ENCODE results near the gene STIL. TPM values are rescaled to one million over a fixed set of nuclear protein-coding genes. Genes with fewer than 3 reads are reported as not detected.

The STIL gene
- total RNA-seq, 1 donor from 2014 or later = 8.4 TPM

Other genes starting within 250 kb of the STIL start
- not detected in 2 replicates for gene CYP4Z1, start 246.9 kb downstream of the STIL start, total RNA-seq
- gene CYP4A22, start 176.7 kb downstream of the STIL start, total RNA-seq = not detected in 2 replicates
- 0.20 TPM in 1 of 2 replicates, not detected in the other for gene PDZK1IP1, start 124.1 kb downstream of the STIL start, total RNA-seq
- gene TAL1, start 81.9 kb downstream of the STIL start, total RNA-seq = 37.9 and 54.0 TPM in 2 replicates
- gene CMPK1, start 19.6 kb upstream of the STIL start, total RNA-seq = 114 and 122 TPM in 2 replicates
- gene FOXE3, start 102.1 kb upstream of the STIL start, total RNA-seq = 0.04 TPM in 1 of 2 replicates, not detected in the other
- gene FOXD2, start 123.9 kb upstream of the STIL start, total RNA-seq = 0.11 and 0.20 TPM in 2 replicates